Lung (tissue), 12 donors: ENCODE measurements around the gene TRIM44. TPM values are rescaled to one million over a fixed set of nuclear protein-coding genes. Genes with fewer than 3 reads are reported as not detected.
A peak's percentile ranks its signal among the peaks of the same experiment; 100 is the strongest.

Source experiments
- ATAC-seq: fragments of 200-7000 bp; cut with Tn5 transposase; one replicate; pipeline ENCODE4 v1.9.1; 2020; ENCODE audit warnings: moderate number of reproducible peaks; ENCODE audit not compliant: insufficient read depth, low FRiP score
- DNase-seq, 3 donors: peaks; one replicate each; pipeline ENCODE4 v3.0.0-alpha.2; 2013 to 2017
- H3K27ac ChIP-seq, 2 donors: one replicate each; pipeline ENCODE4 v1.5.1; 2013; ENCODE audit warnings: mild to moderate bottlenecking in 2 of 2, moderate library complexity in 2 of 2, control low read depth in 1 of 2, inconsistent platforms in 1 of 2, low read depth in 1 of 2, low read length in 1 of 2
- H3K27me3 ChIP-seq, 3 donors: one replicate each; pipeline ENCODE4 v1.5.1; 2013; ENCODE audit warnings: low read length in 2 of 3; ENCODE audit not compliant: control insufficient read depth in 3 of 3, insufficient read depth in 3 of 3
- H3K36me3 ChIP-seq, 4 donors: one replicate each; pipeline ENCODE4 v1.5.1; 2013; ENCODE audit warnings: low read length in 4 of 4, mild to moderate bottlenecking in 1 of 4, moderate library complexity in 1 of 4; ENCODE audit not compliant: control insufficient read depth in 4 of 4, insufficient read depth in 4 of 4
- H3K4me1 ChIP-seq, 5 donors: one replicate each; pipeline ENCODE4 v1.5.1; 2013; ENCODE audit warnings: low read length in 5 of 5, mild to moderate bottlenecking in 2 of 5, moderate library complexity in 1 of 5; ENCODE audit not compliant: control insufficient read depth in 5 of 5, insufficient read depth in 5 of 5
- H3K4me3 ChIP-seq: one replicate; pipeline ENCODE4 v1.5.1; 2013; ENCODE audit warnings: mild to moderate bottlenecking, control low read depth, moderate library complexity
- H3K9ac ChIP-seq, 2 donors: one replicate each; pipeline ENCODE4 v1.5.1; 2013; ENCODE audit warnings: low read length in 2 of 2, control low read depth in 1 of 2; ENCODE audit not compliant: insufficient read depth in 1 of 2
- H3K9me3 ChIP-seq, 4 donors: one replicate each; pipeline ENCODE4 v1.5.1; 2013; ENCODE audit warnings: low read length in 3 of 4, mild to moderate bottlenecking in 1 of 4, moderate library complexity in 1 of 4; ENCODE audit not compliant: control insufficient read depth in 4 of 4, insufficient read depth in 3 of 4
- CTCF ChIP-seq: IDR thresholded peaks from 2 replicates; pipeline ENCODE4 v1.5.1; 2012; ENCODE audit warnings: mild to moderate bottlenecking; ENCODE audit errors: control extremely low read depth, extremely low read depth
- WGBS, 2 donors: extraction: QIAGEN DNeasy Blood & Tissue Kit; methylation state at CpG; one replicate each; pipeline ENCODE4 v1.1.7; 2013; 5-methylcytosine and 5-hydroxymethylcytosine counted together
- polyA plus RNA-seq, 2 donors: library from polyadenylated mRNA; stranded (reverse); fragments of 200-250 nt; gene quantifications; one replicate each; pipeline ENCODE4 v1.2.1, GENCODE V29; 2013
- total RNA-seq, 2 donors: library from RNA; depleted of rRNA in 1 of 2; stranded (reverse); fragments of >200 nt in 1 of 2; gene quantifications; one replicate each; pipeline ENCODE4 v1.2.1, GENCODE V29; 2014 to 2021
- donor health status: control.
- donor health status: control.
- donor health status: Bipolar disorder and iron deficiency.
- donor health status: healthy.
- donor health status: DM: yes; HTN: yes; CAD: no.

TRIM44 gene
- total and polyA plus RNA-seq, 4 donors: 9.1 to 62.2 (median 22.7) TPM

- 92 to 93% methylated on average over 1 of the region's 1 CpG for WGBS, 2 donors
Observed at GRCh38 chr11:35866601-35867000, 204.0 kb downstream of the TRIM44 start.

More at GRCh38 chr11:35866601-35867000, 204.0 kb downstream of the TRIM44 start:
- Histone ChIP-seq H3K4me3 (no peak overlapping the region), H3K27me3 (no peaks in the 10 kb centered on the region), H3K36me3 (no peaks in the 10 kb centered on the region), H3K27ac (no peak overlapping the region), H3K4me1 (peaks cover 0 to 10% (median 0%) of the 10 kb centered on the region in 5 donors), H3K9me3 (peaks cover 0 to 8% (median 3%) of the 10 kb centered on the region in 4 donors), H3K9ac (no peak overlapping the region)
- DNase-seq (peak in 2 of 3 donors; percentile 60 to 63), ATAC-seq (no peak)
- TF ChIP-seq CTCF: no peak

Other genes starting within 250 kb of the TRIM44 start
- gene SLC1A2, start 243.2 kb upstream of the TRIM44 start, total RNA-seq: 10 to 100 TPM in 1 of 2 donors, 1 to 10 TPM in 1; 1.6 to 17.0 TPM
- gene SLC1A2, start 243.2 kb upstream of the TRIM44 start, polyA plus RNA-seq: under 1 TPM; 0.35 to 0.70 TPM
- 10 to 100 TPM in 1 of 2 donors, 1 to 10 TPM in 1; 1.8 to 15.2 TPM for gene PAMR1, start 137.2 kb upstream of the TRIM44 start, total RNA-seq
- gene PAMR1, start 137.2 kb upstream of the TRIM44 start, polyA plus RNA-seq: under 1 TPM; 0.60 to 0.87 TPM
- gene FJX1, start 44.3 kb upstream of the TRIM44 start, total RNA-seq: 1 to 10 TPM; 2.9 to 4.0 TPM
- 1 to 10 TPM; 2.9 to 7.7 TPM for gene FJX1, start 44.3 kb upstream of the TRIM44 start, polyA plus RNA-seq